Measurements from ENCODE around the gene NLRC3.
"Not testable (repeated sequence)": the region's sequence is repeated elsewhere in the genome, so short reads cannot be mapped to it uniquely, and the experiment has no call there.

The NLRC3 gene

DNA sequence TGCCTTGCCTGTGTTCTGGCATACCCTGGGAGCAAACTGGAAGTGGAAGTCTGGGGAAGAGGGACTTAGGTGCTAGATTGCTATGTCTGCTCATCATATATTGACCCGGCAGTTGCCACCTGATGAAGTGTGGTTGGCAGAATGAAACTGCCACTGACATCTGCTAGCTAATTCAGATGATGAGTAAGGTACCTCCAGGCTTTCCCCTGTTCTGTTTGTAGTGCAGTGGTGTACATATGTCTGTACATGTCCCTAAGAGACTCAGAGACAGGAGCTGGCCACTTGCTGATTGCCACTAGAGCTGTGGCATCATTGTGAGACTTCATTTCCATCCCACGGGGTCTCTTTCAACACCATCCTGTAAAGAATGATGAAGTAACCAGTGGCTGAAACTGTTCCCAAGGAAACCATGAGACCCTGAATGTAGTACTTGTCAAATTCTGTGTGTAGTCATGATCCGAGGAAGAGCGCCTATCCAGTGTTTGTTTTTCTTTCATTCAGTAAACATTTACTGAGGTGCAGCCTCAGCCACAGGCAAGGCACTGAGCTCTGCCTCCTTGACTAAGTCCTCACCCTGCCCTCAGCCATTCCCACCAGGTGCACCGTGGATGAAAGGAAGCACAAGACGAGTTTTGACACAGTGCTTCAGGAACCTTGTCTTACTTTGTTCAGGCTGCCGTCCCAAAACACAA lies 63.2 kb downstream of the NLRC3 start:
- no peak for DNase-seq (ENCODE audit: low spot score)

DNA sequence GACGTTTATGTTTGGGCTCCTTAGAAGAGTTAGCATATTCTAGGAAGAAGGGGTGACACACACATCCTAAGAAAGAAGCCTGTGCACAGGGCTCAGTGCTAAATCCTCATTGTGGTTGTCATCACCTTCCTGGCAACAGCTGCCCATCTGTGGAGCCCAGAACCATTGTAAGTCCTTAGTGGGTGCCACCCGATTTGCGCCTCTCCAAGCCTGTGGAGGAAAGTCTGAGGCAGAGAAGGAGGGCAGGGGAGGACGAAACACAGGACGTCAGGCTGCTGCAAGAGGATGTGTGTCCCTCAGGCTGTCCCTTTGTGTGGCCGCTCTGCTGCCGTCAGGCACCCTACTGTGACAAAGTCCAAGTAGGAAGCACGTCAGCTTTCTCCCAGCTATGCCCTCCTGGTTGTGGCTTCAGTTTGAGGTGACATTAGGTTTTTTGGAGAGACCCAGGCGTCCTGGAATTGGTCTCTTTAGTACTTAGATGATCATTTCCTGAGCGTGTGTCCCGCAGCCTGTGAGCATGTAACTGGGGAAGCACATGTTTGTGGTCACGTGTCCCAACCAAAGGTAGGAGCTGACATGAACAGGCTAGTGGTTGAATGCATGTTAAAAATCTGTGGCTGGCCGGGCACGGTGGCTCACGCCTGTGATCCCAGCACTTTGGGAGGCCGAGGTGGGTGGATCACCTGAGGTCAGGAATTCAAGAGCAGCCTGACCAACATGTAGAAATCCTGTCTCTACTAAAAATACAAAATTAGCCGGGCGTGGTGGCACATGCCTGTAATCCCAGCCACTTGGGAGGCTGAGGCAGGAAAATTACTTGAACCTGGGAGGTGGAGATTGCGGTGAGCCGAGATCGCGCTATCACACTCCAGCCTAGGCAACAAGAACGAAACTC lies 65.7 kb downstream of the NLRC3 start:
- no peak for DNase-seq (ENCODE audit: low spot score)

DNA sequence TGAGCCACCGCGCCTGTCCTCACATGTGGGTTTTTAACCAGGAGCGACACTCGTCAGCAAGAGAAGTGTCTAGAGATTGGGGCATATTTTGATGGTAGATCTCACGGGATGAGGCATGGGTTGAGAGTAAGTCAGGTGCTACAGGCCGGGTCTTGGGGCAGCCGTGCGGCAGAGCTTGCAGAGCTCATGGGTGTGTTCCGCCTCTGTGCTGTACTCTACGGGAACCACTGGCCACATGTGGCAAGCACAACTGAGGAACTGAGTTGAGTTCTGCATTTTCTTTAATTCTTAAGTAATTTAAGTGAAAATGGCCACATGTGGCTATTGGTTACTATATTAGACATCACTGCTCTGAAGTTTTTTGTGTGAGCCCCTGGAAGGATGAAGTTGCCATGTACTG lies 66.8 kb downstream of the NLRC3 start:
- no peak for DNase-seq (ENCODE audit: low spot score)

DNA sequence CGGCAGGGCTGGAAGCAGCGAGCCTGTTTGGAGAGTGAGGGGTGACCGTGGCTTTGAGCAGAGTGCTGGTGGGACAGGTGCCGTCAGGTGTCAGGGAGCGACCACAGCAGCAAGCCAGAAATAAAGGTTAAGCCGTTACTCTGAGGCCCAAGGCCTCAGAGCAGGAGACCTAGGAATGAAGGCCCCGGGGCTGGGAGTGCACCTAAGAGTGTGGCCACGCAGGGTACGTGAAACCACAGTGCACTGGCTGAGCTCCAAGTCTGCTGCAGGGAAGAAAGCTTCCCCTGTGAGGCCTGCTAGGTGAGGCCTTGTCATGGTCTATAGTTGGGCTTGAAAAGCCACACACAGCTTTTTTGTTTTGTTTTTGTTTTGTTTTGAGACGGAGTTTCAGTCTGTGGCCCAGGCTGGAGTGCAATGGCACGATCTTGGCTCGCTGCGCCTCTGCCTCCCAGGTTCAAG lies 67.7 kb downstream of the NLRC3 start:
- DNase-seq (ENCODE audit: low spot score): no peak

DNA sequence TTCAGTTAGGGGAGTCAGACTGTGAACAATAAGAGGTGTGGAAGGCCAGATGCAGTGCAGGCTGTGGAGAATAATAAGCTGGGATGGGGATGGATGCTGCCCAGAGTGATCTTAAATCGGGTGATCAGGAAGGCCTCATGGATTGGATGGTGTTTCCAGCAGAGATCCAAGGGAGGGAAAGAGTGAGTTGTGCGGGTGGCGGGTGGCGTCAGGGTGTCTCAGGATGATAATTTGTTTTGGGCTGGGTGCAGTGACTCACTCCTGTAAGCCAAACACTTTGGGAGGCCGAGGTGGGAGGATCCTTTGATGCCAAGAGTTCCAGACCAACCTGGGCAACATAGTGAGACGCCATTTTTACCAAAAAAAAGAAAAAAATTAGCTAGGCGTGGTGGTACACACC lies 68.5 kb downstream of the NLRC3 start:
- no peak for DNase-seq (ENCODE audit: low spot score)

DNA sequence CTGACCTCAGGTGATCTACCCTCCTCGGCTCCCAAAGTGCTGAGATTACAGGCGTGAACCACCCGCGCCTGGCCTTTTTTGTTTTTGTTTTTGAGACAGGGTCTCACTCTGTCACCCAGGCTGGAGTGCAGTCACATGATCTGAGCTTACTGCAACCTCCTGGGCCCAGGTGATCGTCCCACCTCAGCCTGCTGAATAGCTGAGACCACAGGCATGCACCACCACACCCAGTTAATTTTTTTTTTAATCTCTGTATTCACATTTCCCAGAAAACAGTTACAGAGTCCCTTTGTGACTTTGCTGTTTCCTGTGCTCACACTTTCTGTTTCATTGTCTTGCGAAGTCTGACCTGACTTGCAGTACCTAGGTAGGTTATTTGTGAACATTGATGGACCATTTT lies 73.7 kb downstream of the NLRC3 start:
- DNase-seq (ENCODE audit: low spot score): no peak

DNA sequence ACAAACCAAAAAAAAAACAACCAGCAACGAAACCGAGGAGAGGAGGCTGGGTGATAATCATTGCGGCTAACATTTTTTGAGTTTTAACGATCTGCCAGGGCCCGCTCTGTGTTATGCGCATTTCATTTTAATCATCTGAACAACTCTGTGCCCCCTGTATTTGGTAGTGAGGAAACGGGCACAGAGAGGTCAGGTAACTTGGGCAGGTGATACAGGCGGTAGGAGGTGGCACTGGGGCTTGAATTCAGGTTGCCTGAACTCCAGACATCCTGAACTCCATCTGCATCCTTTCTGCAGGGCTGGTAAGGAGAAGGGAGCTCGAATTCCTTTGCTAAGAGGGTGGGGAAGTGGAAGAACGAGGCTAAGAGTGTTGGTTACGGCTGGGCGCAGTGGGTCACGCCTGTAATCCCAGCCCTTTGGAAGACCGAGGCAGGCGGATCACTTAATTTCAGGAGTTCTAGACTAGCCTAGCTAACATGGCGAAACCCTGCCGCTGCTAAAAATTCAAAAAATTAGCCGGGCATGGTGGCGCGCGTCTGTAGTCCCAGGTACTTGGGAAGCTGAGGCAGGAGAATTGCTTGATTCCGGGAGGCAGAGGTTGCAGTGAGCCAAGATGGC lies 75.3 kb downstream of the NLRC3 start:
- DNase-seq (ENCODE audit: low spot score): no peak

DNA sequence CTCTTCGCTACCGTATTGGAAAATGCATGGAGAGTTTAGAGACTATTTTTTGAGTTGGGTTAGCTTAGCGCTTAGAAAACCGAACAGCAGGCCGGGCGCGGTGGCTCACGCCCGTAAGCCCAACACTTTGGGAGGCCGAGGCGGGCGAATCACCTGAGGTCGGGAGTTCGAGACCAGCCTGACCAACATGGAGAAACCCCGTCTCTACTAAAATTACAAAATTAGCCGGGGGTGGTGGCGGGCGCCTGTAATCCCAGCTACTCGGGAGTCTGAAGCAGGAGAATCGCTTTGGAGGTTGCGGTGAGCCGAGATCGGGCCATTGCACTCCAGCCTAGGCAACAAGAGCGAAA lies 75.8 kb downstream of the NLRC3 start:
- DNase-seq (ENCODE audit: low spot score): not testable (repeated sequence)

DNA sequence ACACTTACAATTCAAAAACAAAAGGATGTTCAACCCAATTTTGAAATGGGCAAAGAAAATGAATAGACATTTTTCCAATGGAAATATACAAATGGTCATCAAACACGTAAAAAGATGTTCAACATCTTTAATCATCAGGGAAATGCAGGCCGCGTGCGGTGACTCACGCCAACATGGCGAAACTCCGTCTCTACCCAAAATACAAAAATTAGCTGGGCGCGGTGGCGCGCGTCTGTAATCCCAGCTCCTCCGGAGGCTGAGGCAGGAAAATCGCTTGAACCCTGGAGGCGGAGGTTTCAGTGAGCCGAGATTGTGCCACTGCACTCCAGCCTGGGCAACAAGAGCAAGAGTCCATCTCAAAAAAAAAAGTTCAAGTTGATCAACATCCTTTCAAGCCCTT lies 78.2 kb downstream of the NLRC3 start:
- no peak for DNase-seq (ENCODE audit: low spot score)

DNA sequence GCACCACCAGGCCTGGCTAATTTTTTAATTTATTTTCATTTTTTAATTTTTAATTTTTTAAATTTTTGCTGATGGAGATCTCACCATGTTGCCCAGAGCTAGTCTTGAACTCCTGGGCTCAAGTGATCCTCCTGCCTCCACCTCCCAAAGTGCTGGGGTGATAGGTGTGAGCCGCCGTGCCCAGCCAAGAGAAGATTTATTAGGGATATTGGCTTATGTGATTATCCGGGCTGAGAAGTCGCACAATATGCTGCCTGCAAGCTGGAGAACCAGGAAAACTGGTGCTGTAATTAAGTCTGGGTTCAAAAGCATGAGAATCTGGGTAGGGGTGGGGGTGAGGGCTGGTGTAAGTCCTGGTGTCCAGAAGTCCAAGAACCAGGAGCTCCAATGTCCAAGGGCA lies 79.4 kb downstream of the NLRC3 start:
- DNase-seq (ENCODE audit: low spot score): no peak

DNA sequence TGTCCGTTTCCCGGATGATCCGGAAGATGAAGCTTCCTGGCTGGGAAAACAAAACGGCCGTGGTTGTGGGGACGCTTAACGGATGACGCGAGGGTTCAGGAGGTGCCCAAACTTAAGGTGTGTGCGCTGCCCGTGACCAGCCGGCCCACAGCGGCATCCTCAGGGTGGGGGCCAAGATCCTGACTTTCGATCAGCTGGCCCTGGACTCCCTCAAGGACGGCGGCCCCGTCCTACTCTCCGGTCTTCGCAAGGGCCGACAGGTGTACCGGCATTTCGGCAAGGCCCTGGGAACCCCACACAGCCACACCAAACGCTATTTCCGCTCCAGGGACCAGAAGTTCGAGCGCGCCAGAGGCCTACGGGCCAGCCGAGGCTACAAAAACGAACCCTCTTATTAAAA lies 80.8 kb downstream of the NLRC3 start:
- no peak for DNase-seq (ENCODE audit: low spot score)

DNA sequence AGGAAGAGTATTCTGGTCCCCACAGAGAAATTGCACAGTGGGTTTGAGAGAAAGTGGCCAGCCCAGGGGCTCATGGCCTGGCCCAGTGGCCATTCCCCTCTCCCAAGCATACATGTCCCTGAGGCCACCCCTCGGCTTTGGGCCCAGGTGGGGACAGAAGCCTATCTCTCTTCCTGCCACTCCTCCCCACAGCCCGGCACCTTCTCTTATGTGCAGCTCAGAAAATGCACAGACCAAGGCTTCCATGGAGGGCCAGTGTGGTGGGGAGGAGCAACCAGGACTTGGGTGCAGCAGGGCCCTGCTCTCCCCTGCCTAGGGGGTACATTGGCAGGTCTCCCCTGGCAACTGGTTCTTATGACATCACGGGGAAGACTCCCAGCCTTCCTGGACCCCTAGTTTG lies 82.0 kb downstream of the NLRC3 start, which contains the start of gene C16orf90:
Gene C16orf90, minus strand, starts transcription at position 314 of the 400 bp plus-strand sequence. Its CDS starts 68 bp downstream, at position 246.
- DNase-seq (ENCODE audit: low spot score): no peak

DNA sequence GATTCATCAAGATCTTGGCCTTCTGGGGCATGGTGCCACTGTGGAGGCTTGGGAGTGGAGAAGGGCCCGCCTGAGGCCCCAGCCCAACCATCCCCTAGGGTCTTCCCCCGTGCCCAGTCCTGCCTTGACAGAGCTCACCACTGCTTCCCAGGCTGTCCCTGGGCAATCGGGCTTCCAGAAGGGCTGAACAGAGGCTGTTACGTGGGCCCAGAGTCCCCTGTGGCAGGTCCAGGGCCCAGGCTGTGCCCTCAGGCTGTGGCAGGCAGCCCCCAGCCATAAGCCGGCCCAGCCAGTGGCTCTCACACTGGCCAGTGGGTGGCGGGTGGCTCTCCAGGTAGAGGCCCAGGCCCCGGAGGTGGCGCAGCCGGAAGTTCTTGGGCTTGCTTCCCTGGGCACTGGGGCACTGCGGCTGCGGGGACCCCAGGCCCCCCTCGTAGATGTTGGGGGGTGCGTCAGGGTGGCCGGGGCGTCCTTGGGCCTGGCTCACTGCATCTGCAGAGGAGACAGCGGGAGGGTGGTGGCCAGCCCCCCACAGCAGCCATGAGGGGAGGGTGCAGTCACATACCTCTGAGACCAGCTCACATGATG lies 82.7 kb downstream of the NLRC3 start:
- DNase-seq (ENCODE audit: low spot score): no peak

DNA sequence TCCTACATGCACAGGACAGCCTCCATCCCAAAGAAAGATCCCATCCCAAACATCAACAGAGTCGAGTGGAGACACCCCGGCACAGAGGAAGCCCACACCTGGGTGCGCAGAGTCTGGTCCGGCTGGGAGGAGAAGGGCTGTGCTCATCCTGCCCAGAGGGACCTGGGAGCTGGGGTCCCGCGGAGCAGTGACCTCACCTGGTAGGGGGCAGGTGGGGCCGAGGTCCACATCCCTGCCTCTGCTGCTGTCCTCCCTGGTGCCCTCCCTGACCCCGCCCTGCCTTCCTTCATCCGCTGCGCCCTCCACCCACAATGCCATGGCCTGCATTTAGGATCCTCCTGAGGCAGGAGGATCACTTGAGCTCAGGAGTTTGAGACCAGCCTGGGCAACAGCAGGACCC lies 84.8 kb downstream of the NLRC3 start:
- no peak for DNase-seq (ENCODE audit: low spot score)

DNA sequence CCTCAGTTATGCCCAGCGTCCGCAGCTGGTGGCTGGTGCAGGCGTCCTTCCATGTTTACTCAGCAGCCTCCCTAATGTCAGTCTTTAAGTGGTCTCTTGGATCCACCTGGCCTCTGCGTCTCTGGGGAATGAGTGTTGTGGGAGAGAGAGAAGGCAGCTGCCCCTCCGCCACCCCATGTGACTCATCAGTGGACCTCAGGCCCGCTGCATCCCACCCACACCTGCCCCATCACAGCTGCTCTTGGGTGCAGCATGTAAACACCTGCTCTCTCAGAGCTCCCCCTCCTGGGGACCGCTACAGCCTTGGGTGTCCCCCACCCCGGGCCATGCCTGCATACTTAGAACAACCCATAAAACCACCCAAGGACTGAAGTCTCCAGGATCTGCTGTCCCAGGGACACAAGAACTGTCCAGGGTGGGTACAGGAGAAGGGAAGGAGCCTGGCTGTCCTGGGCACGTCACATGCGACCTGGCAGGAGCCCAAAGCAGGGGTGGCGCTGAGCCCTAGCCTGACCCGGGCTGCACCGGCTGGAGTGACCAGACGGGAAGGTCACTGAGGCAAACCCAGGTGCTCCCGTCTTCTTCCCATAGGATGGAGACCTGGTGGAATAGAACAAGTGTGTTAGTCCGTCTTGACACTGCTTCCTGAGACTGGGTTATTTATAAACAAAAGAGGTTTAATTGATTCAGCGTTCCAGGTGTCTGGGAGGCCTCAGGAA lies 86.1 kb downstream of the NLRC3 start:
- no peak for DNase-seq (ENCODE audit: low spot score)

Measured in RKO (cell line).